Activated naive CD4-positive, alpha-beta T cell treated with anti-CD3 and anti-CD28 coated beads, Interleukin-2, amount 10 ng/mL, durations not matched to agents 7 days and 5 days (primary cell): Measurements from ENCODE around the gene STK16.
A peak's percentile ranks its signal among the peaks of the same experiment; 100 is the strongest.
"Not testable (repeated sequence)": the region's sequence is repeated elsewhere in the genome, so short reads cannot be mapped to it uniquely, and the experiment has no call there.

Experiments used
- CTCF ChIA-PET: fragments of 350-600 bp; sonication (Branson Sonifier 250); formaldehyde crosslinking; loops from one replicate; lab custom pipeline; 2021; ENCODE audit warnings: antibody characterized with exemption; lab: Charles Lee
- DNase-seq: peaks from one replicate; pipeline ENCODE4 v3.0.0-alpha.2; 2020
- H3K27ac Mint-ChIP-seq: one replicate; pipeline ENCODE4 v1.8.0; 2021; ENCODE audit warnings: mild to moderate bottlenecking, moderate library complexity, mixed read lengths
- H3K27me3 Mint-ChIP-seq: one replicate; pipeline ENCODE4 v1.8.0; 2021; ENCODE audit warnings: mild to moderate bottlenecking, mixed read lengths
- H3K36me3 Mint-ChIP-seq: one replicate; pipeline ENCODE4 v1.8.0; 2021; ENCODE audit warnings: mixed read lengths
- H3K4me1 Mint-ChIP-seq: one replicate; pipeline ENCODE4 v1.8.0; 2021; ENCODE audit warnings: mixed read lengths
- H3K4me3 Mint-ChIP-seq: one replicate; pipeline ENCODE4 v1.8.0; 2021; ENCODE audit warnings: mild to moderate bottlenecking, moderate library complexity, mixed read lengths
- H3K9me3 Mint-ChIP-seq: one replicate; pipeline ENCODE4 v1.8.0; 2021; ENCODE audit warnings: mixed read lengths

Gene STK16

DNA sequence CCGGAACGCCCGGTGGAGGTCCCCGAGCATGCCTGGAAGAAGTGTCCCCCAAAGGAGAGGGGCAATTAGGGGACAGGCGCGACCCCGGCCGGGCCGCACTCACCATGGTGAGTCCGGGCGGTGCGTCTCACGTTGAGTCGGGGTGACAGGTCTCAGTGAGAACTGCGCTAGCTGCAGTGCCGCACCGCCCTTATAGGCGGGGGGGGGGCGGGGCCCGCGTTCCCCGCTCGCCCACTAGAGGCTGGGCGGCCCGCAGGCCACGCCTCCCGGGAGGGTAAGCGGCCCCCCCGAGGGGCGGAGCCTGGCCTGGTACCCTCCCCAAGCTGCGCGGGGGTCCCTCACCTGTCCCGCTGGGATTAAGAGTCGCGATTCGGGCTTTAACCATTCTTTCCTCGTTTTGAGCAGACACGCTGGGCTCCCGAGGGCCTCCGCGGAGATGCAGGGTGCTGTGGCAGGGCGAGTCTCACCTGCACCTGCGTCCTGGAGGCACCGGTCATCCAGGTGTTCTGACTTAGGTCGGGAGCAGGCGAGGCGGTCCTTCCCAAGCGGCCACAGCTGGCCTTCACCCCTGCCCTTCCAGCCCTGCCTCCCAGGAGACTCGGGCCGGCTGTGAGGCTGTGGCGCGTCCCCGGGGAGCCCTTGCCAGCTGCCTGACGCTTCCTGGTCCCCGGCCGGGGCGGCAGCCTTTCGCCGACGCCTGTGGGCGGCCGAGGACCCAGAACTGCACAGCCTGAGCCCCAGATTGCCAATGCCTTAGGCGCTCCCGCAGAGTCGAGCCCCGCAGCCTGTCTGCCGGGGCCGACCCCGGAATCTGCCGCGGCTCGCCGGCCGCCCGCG, 8.7 kb downstream of the STK16 start, which contains the start of gene TUBA4A:
TSS of gene TUBA4A (minus strand) at position 166 of the 837 bp plus-strand sequence. CDS start at position 106, 60 bp downstream.
- peak; percentile 93 for DNase-seq
- peak within 1 kb of the TSS; percentile 95 for H3K27ac Mint-ChIP-seq
- H3K9me3 Mint-ChIP-seq: no peaks in the 10 kb centered on the region
- peaks cover 8% of the 10 kb centered on the region for H3K27me3 Mint-ChIP-seq
- H3K4me1 Mint-ChIP-seq: peaks cover 53% of the 10 kb centered on the region
- H3K36me3 Mint-ChIP-seq: peaks cover 40% of the 10 kb centered on the region
- peak within 1 kb of the TSS; percentile 92 for H3K4me3 Mint-ChIP-seq
- CTCF ChIA-PET: interaction anchor here (0.9 to 5.5 kb wide), 6 partner anchors 9 to 83 kb away, joined by 3 to 49 read pairs (median 4); partner anchors contain the start of genes DNAJB2, GLB1L and STK16

DNA sequence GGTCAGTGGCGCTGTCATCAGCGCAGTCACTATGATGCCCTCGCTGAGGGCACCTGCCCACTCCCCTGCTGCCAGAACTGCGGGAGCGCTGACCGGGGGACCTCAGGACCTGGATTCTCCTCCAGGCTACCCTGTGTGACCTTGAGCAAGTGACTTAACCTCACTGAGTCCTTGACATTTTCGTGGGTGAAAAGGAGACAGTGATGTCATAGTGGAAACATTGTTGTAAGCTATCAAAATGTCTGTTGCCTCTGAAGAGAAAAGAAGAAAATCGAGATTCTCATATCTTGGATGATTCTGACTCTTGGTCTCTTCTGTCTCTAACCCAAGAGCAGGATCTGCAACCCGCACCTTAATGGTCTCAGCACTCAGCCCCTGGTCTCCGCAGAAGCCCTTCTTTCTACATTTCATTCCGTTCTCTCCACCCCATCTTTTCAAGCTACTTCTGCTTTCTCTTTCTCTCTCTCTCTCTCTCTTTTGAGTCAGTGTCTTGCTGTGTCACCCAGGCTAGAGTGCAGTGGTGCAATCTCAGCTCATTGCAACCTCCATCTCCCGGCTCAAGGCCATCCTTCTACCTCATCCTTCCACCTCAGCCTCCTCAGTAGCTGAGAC, 9.4 kb downstream of the STK16 start:
- peaks cover 14% of the 10 kb centered on the region for H3K27me3 Mint-ChIP-seq
- peak overlapping the region; percentile 92 for H3K4me3 Mint-ChIP-seq
- H3K27ac Mint-ChIP-seq: peak overlapping the region; percentile 84
- H3K9me3 Mint-ChIP-seq: no peaks in the 10 kb centered on the region
- H3K4me1 Mint-ChIP-seq: peaks cover 45% of the 10 kb centered on the region
- peak; percentile 59 for DNase-seq
- CTCF ChIA-PET: interaction anchor here (1.0 to 5.5 kb wide), 6 partner anchors 10 to 83 kb away, joined by 3 to 49 read pairs (median 4); partner anchors contain the start of genes DNAJB2, GLB1L and STK16
- H3K36me3 Mint-ChIP-seq: peaks cover 33% of the 10 kb centered on the region

DNA sequence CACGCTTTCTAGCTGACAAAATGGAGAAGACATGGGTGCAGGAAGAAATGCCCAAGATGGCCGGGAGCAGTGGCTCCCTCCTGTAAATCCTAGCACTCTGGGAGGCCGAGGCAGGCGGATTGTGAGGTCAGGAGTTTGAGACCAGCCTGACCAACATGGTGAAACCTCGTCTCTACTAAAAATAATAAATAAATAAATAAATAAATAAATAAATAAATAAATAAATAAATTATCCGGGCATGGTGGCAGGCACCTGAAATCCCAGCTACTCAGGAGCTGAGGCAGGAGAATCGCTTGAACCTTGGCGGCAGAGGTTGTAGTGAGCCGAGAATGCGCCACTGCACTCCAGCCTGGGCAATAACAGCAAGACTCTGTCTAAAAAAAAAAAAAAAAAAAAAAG, 13.7 kb downstream of the STK16 start:
- not testable (repeated sequence) for H3K27ac Mint-ChIP-seq, H3K36me3 Mint-ChIP-seq, DNase-seq, H3K4me3 Mint-ChIP-seq, H3K9me3 Mint-ChIP-seq
- Mint-ChIP-seq H3K4me1 (peaks cover 16% of the 10 kb centered on the region), H3K27me3 (peaks cover 39% of the 10 kb centered on the region)
- CTCF ChIA-PET: interaction anchor here (1.5 to 2.0 kb wide), 2 partner anchors 19 to 36 kb away, joined by 7 to 11 read pairs; partner anchors contain the start of gene DNAJB2

DNA sequence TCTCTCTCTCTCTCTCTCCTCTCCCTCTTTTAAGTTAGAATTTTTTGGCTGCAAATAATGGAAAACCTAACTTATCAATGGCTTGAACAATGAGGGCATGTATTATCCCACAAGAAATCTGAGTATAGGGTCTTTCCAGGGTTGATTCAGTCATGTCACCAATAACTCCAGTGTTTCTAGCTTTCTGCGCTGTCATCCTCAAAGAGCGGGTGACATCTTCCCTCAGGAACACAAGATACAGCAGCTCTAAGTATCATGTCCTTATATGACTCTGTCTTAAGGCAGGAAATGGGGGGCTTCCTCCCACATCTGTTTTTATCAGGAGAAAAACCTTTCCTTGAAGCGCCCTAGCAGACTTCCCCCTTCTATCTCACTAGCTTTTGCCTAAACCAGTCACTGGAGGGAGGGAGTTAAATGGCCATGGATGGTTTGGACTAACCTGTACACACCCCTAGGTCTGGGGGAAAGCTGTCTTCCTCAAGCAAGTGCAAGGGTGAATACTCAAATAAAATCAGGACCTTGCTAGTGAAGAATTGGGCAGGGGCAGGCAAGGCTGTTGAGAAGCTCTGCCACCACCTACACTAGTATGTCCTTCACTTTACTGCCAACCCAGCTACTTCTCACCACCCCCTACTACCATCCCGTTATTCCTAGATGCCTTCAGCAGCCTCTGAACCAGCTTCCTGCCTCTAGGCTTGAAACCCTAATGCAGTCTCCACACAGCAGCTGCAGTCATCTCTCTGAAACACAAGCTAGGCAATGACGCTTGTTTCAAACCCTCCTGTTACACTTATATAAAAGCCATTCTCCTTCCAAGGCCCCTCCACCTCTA, 16.0 kb downstream of the STK16 start:
- CTCF ChIA-PET: interaction anchor here (1.0 to 2.1 kb wide), 3 partner anchors 16 to 34 kb away, joined by 3 to 13 read pairs (median 4); no protein-coding TSS in a partner anchor
- no peaks in the 10 kb centered on the region for H3K36me3 Mint-ChIP-seq
- no peak for DNase-seq
- no peak overlapping the region for H3K27ac Mint-ChIP-seq
- H3K9me3 Mint-ChIP-seq: no peaks in the 10 kb centered on the region
- peaks cover 3% of the 10 kb centered on the region for H3K4me1 Mint-ChIP-seq
- peaks cover 39% of the 10 kb centered on the region for H3K27me3 Mint-ChIP-seq
- no peak overlapping the region for H3K4me3 Mint-ChIP-seq

DNA sequence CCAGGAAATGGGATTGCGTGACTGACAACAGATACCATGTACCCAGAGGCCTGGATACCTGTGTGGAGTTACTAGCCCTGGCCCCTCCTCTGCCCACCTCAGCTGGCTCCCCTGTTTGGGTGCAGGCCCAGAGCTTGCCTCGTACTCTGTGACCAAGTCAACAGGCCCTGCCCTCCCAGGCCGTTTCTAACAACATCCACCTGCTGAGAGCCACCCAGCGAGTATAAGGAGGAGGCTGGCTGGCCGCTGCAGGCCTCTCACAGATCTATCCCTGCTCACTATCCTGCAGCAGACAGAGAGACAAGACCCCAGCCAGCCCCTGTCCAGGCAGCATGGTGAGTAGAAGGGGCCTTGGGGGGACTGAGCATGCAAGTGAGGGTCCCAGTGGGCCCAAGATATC, 21.0 kb downstream of the STK16 start:
- CTCF ChIA-PET: interaction anchor here (1.0 to 3.3 kb wide), 2 partner anchors 12 to 28 kb away, joined by 5 to 12 read pairs; no protein-coding TSS in a partner anchor
- no peaks in the 10 kb centered on the region for H3K36me3 Mint-ChIP-seq
- DNase-seq: no peak
- H3K4me3 Mint-ChIP-seq: no peak overlapping the region
- H3K4me1 Mint-ChIP-seq: no peaks in the 10 kb centered on the region
- no peak overlapping the region for H3K27ac Mint-ChIP-seq
- H3K9me3 Mint-ChIP-seq: no peaks in the 10 kb centered on the region
- H3K27me3 Mint-ChIP-seq: peaks cover 47% of the 10 kb centered on the region

DNA sequence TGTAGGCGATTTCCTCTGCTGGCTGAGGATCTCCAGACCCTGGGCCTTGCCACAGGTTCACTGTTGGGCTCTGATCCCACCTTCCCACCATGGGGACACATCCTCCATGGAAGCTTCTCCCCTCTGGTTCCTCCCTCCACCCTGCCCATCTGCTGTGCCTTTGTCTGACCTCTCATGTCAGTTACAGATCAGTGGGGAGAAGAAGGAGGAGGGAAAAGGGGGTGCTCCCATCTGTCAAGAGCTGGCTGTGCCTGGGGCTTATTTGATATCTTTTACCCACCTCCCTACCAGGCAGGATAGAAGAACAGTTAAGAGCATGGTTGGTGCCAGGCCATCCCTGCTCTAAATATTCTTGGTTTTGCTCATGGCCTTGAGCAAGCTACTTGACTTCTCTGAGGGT, 21.6 kb downstream of the STK16 start:
- H3K4me1 Mint-ChIP-seq: no peaks in the 10 kb centered on the region
- CTCF ChIA-PET: interaction anchor here (0.6 to 3.3 kb wide), 2 partner anchors 10 to 28 kb away, joined by 3 to 12 read pairs; no protein-coding TSS in a partner anchor

DNA sequence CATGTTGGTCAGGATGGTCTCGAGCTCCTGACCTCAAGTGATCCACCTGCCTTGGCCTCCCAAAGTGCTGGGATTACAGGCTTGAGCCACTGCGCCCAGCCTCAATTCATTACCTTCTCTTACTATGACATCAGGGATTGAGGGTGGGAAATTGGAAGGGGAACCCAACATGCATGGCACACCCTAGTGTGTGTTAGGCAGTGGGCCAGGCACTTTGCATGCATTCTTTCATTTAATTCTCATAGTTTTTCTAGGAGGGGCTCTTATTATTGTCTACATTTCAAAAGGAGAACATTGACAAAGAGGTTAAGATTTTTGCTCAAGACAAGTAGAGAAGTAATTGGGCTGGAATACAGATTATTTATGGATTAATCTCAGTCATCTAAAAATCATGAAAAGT, 23.0 kb downstream of the STK16 start:
- Mint-ChIP-seq H3K4me3 (no peak overlapping the region), H3K27ac (no peak overlapping the region), H3K4me1 (no peaks in the 10 kb centered on the region), H3K36me3 (no peaks in the 10 kb centered on the region), H3K27me3 (peaks cover 54% of the 10 kb centered on the region), H3K9me3 (no peaks in the 10 kb centered on the region)
- CTCF ChIA-PET: interaction anchor here (1.7 to 3.3 kb wide), 2 partner anchors 9 to 26 kb away, joined by 4 to 12 read pairs; no protein-coding TSS in a partner anchor
- no peak for DNase-seq

More for the DNA sequence above, 21.6 kb downstream of the STK16 start:
- Mint-ChIP-seq H3K9me3 (no peaks in the 10 kb centered on the region), H3K27me3 (peaks cover 47% of the 10 kb centered on the region), H3K36me3 (no peaks in the 10 kb centered on the region), H3K4me3 (no peak overlapping the region), H3K27ac (no peak overlapping the region)
- no peak for DNase-seq

DNA sequence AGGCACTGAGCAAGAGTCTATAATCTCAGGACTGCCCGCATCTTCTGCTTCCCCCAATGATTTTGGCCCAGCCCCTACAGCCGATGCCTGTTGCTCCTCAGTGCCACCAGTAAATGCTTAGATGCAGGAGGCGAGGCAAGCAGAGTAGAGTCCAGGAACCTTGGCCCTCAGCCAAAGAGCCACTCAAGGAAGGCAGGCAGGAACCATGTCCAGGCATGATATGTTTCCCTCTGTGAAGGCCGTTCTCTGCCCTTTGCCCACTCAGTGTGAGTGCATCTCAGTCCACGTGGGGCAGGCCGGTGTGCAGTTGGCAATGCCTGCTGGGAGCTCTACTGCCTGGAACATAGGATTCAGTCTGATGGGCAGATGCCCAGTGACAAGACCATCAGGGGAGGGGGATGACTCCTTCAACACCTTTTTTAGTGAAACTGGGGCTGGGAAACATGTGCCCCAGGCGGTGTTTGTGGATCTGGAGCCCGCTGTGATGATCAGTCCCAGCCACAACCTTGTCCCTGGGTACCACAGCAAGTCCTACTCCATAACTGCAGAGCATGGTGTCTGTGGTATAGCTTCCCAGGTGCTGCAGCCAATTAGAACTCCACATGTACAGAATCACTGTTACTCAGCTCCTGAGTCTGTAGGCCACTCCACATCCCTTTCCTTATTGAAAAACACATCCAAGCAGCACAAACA, 24.2 kb downstream of the STK16 start:
- Mint-ChIP-seq H3K27ac (no peak overlapping the region), H3K4me3 (no peak overlapping the region)

DNA sequence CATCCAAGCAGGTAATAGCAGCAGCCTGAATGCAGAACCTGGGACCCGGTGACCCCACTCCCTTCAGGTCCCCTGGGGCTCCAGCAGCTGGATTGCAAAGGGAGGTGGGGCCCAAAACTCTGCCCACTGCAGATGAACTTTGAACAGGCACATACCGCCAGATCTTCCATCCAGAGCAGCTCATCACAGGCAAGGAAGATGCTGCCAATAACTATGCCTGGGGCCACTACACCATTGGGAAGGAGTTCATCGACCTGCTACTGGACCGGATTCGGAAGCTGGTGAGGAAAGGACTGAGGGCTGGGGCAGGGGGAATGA, 24.7 kb downstream of the STK16 start:
- no peak overlapping the region for H3K4me3 Mint-ChIP-seq
- H3K27ac Mint-ChIP-seq: no peak overlapping the region
- H3K27me3 Mint-ChIP-seq: peaks cover 65% of the 10 kb centered on the region
- H3K36me3 Mint-ChIP-seq: no peaks in the 10 kb centered on the region
- no peak for DNase-seq
- CTCF ChIA-PET: interaction anchor here (1.7 to 2.3 kb wide), 2 partner anchors 8 to 25 kb away, joined by 4 to 9 read pairs; no protein-coding TSS in a partner anchor
- H3K4me1 Mint-ChIP-seq: no peaks in the 10 kb centered on the region
- no peaks in the 10 kb centered on the region for H3K9me3 Mint-ChIP-seq

More for the DNA sequence above, 24.2 kb downstream of the STK16 start:
- Mint-ChIP-seq H3K4me1 (no peaks in the 10 kb centered on the region), H3K36me3 (no peaks in the 10 kb centered on the region), H3K27me3 (peaks cover 61% of the 10 kb centered on the region), H3K9me3 (no peaks in the 10 kb centered on the region)
- no peak for DNase-seq
- CTCF ChIA-PET: interaction anchor here (1.7 to 2.3 kb wide), 2 partner anchors 8 to 26 kb away, joined by 4 to 9 read pairs; no protein-coding TSS in a partner anchor

DNA sequence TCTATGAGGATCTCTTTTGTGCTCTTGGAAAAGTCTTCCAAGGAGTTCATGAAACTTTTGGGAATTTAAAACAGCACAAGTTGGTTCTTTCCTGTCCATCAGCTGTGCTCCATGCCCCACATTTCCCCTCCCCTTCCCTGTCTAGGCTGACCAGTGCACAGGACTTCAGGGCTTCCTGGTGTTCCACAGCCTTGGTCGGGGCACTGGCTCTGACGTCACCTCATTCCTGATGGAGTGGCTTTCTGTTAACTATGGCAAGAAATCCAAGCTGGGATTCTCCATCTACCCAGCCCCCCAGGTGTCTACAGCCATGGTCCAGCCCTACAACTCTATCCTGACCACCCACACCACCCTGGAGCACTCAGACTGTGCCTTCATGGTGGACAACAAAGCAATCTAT, 25.7 kb downstream of the STK16 start:
- no peak for DNase-seq
- H3K27me3 Mint-ChIP-seq: peaks cover 65% of the 10 kb centered on the region
- no peaks in the 10 kb centered on the region for H3K36me3 Mint-ChIP-seq
- H3K4me3 Mint-ChIP-seq: no peak overlapping the region
- no peaks in the 10 kb centered on the region for H3K4me1 Mint-ChIP-seq
- CTCF ChIA-PET: interaction anchor here (2.3 kb wide), 1 partner anchor 24 kb away, joined by 9 read pairs; no protein-coding TSS in a partner anchor
- no peaks in the 10 kb centered on the region for H3K9me3 Mint-ChIP-seq
- no peak overlapping the region for H3K27ac Mint-ChIP-seq

DNA sequence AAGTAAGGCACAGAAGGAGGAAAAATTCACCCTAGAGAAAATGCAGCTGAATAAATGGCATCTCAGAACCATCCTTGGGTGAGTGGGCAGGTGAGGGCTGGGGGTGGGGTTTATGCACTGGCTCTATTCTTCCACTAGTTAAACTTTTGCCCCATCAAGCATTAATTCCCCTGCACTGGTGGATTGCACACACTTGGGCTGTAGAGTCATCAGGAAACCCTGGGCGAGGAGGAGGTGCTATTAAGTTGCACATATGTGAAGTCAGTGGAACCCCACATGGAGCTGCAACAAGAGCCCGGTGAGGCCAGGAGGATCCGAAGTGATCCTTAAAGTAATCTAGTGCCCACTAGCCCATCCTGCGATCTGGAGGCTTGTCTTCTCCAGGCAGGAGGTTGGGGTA, 27.1 kb downstream of the STK16 start:
- Mint-ChIP-seq H3K27ac (no peak overlapping the region), H3K4me3 (no peak overlapping the region), H3K4me1 (peaks cover 3% of the 10 kb centered on the region), H3K9me3 (no peaks in the 10 kb centered on the region), H3K36me3 (no peaks in the 10 kb centered on the region), H3K27me3 (peaks cover 54% of the 10 kb centered on the region)
- no peak for DNase-seq
- CTCF ChIA-PET: interaction anchor here (1.1 kb wide), 1 partner anchor 22 kb away, joined by 5 read pairs; no protein-coding TSS in a partner anchor

DNA sequence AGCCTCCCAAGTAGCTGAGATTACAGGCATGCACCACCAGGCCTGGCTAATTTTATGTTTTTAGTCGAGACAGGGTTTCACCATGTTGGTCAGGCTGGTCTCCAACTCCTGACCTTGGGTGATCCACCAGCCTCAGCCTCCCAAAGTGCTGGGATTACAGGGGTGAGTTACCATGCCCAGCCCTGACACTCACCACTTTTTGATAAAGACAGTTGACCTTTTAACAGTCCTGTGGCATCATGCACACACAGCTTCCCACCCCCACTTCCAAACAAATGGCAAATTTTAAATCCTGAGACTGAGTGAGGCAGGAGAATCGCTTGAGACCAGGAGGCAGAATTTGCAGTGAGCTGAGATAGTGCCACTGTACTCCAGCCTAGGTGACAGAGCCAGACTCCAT, 27.7 kb downstream of the STK16 start:
- H3K9me3 Mint-ChIP-seq: no peaks in the 10 kb centered on the region
- DNase-seq: no peak
- no peak overlapping the region for H3K4me3 Mint-ChIP-seq
- peaks cover 54% of the 10 kb centered on the region for H3K27me3 Mint-ChIP-seq
- H3K4me1 Mint-ChIP-seq: peaks cover 10% of the 10 kb centered on the region
- H3K36me3 Mint-ChIP-seq: no peaks in the 10 kb centered on the region
- CTCF ChIA-PET: interaction anchor here (0.7 to 14.8 kb wide), 3 partner anchors 22 to 1461 kb away, joined by 3 to 267 read pairs (median 5); no protein-coding TSS in a partner anchor
- H3K27ac Mint-ChIP-seq: no peak overlapping the region

DNA sequence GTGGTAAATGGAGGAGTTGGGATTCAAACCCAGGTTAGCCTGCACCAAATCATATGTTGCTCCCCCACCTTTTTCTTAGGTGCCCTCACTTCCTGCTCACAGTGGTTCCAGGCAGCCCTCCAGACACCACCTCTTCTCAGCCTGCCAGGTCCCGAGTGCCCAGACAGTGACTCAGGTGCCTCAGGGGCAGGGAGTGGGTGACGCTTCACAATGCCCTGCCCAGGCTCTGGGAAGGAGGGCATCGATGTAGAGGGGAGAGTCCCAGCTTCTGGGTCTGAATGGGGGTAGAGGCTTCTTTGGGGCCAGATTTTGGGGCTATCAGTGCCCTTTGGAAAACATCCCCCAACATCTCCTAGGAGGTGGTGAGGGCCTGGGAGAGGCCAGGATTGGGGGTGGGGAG, 28.7 kb downstream of the STK16 start:
- Mint-ChIP-seq H3K36me3 (no peaks in the 10 kb centered on the region), H3K9me3 (no peaks in the 10 kb centered on the region), H3K4me1 (peaks cover 19% of the 10 kb centered on the region), H3K27ac (no peak overlapping the region), H3K4me3 (no peak overlapping the region), H3K27me3 (peaks cover 54% of the 10 kb centered on the region)
- CTCF ChIA-PET: interaction anchor here (14.8 kb wide), 1 partner anchor 21 kb away, joined by 267 read pairs; no protein-coding TSS in a partner anchor
- DNase-seq: no peak
